ENCODE results near the gene KRTAP12-1. TPM values are rescaled to one million over a fixed set of nuclear protein-coding genes. Genes with fewer than 3 reads are reported as not detected.
A peak's percentile ranks its signal among the peaks of the same experiment; 100 is the strongest.
"Not testable (repeated sequence)": the region's sequence is repeated elsewhere in the genome, so short reads cannot be mapped to it uniquely, and the experiment has no call there.

The KRTAP12-1 gene
- total RNA-seq, 1 experiment from 2014 or later = 0.63 TPM

DNA sequence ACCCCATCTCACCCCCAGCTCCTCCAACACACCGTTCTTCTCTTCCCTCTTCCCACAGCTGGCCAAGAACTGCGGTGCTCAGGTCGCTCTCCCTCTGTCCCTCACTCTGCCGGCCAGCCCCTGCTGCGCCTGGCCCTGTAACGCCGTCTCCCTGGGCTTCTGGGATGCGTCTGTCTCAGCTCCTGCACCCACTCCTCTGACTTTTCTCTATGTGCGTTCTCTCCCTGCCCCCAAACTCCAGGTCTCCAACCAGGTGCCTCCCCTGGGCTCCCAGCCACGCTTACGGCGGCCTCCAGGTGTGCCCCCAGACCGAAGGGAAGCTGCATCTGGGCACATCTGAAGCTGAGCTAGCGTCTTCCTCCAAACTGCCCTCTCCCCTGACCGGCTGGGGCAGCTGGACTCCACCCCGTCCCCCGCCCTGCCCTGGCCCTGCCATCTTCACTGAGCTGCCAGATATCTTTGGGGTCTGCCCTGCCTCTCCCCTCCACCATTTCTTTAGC is 17.6 kb upstream of the KRTAP12-1 start (continued):
- TF ChIP-seq MYBL2 (CRISPR knock-in tag; IDR thresholded peaks at IDR 0.05) (no peak), ZNF416 (CRISPR knock-in tag; IDR thresholded peaks at IDR 0.05) (no peak)
- TF ChIP-seq, protein P1, sequence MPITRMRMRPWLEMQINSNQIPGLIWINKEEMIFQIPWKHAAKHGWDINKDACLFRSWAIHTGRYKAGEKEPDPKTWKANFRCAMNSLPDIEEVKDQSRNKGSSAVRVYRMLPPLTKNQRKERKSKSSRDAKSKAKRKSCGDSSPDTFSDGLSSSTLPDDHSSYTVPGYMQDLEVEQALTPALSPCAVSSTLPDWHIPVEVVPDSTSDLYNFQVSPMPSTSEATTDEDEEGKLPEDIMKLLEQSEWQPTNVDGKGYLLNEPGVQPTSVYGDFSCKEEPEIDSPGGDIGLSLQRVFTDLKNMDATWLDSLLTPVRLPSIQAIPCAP (CRISPR knock-in tag; IDR thresholded peaks at IDR 0.05) = no peak

DNA sequence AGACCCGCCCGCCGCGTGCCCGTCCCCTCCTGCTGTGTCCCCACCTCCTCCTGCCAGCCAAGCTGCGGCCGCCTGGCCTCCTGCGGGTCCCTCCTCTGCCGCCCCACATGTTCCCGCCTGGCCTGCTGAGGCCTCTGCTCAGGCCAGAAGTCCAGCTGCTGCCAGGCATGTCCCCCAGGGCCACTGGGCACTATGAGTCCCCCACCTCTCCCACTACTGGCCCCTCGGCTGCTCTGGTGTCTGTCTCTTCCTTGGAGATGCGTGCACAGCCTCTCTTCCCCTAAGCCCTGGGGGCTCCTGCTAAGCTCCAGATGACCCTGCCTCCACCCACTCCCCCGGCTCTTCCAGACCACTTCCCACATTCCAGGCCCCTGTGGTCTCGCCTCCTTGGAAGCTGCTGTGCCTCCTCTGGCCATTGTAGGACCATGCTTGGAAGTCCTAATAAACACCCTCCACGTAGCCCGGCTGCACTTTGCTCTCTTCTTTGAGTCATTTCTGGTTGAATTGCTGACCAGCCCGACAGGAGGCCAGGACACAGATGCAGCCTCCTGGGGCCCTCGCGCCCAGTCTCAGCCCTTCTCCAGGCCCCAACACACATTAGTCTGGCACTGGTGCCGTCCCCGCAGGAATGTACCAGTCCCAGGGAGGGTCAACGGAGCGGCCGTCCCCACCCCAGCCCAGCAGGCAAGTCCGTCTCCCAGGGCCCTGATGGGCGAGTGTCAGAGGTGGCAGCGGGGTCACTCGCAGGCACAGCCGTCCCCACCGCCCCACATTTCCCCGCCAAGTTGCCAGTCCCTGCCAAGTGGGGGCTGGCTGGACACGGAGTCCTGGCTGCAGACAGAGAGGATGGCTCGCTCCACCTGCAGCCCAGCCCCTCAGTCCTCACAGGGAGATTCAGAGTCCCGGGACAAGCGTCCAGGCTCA is 16.1 kb upstream of the KRTAP12-1 start:
- CTCF ChIA-PET = interaction anchor here (0.6 to 2.2 kb wide), 5 partner anchors 8 to 441 kb away, joined by 3 to 11 read pairs (median 3); partner anchors contain the start of gene TSPEAR
- DNase-seq (ENCODE audit: low spot score) = no peak
- TF ChIP-seq, protein P2, sequence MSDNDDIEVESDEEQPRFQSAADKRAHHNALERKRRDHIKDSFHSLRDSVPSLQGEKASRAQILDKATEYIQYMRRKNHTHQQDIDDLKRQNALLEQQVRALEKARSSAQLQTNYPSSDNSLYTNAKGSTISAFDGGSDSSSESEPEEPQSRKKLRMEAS (CRISPR knock-in tag; IDR thresholded peaks at IDR 0.05) = no peak

DNA sequence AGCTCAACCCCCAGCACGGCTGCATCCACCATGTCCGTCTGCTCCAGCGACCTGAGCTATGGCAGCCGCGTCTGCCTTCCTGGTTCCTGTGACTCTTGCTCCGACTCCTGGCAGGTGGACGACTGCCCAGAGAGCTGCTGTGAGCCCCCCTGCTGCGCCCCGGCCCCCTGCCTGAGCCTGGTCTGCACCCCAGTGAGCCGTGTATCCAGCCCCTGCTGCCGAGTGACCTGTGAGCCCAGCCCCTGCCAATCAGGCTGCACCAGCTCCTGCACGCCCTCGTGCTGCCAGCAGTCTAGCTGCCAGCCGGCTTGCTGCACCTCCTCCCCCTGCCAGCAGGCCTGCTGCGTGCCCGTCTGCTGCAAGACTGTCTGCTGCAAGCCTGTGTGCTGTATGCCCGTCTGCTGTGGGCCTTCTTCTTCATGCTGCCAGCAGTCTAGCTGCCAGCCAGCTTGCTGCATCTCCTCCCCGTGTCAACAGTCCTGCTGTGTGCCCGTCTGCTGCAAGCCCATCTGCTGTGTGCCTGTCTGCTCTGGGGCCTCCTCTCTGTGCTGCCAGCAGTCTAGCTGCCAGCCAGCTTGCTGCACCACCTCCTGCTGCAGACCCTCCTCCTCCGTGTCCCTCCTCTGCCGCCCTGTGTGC is 15.3 kb upstream of the KRTAP12-1 start, which contains the start of gene KRTAP10-12:
KRTAP10-12 (plus strand) TSS at position 1 of the 639 bp plus-strand sequence; CDS start at position 31, 30 bp downstream.
- DNase-seq (ENCODE audit: low spot score); ATAC-seq; H3K4me3 Mint-ChIP-seq; H3K27me3 Mint-ChIP-seq (ENCODE audit: low read depth): not testable (repeated sequence)
- Mint-ChIP-seq H3K4me1 (peaks cover 68% of the 10 kb centered on the region), H3K36me3 (peaks cover 19% of the 10 kb centered on the region), H3K9me3 (peaks cover 20% of the 10 kb centered on the region), H3K27ac (peak within 1 kb of the TSS; percentile 27; the same call in 1 of the 2 replicates)
- POLR2A ChIA-PET = interaction anchor here (1.2 kb wide), 1 partner anchor 96 kb away, joined by 3 read pairs; no protein-coding TSS in a partner anchor
- CTCF ChIA-PET = interaction anchor here (0.7 to 2.2 kb wide), 5 partner anchors 9 to 122 kb away, joined by 3 to 11 read pairs (median 3); partner anchors contain the start of gene TSPEAR
- TF ChIP-seq ZNF121 (CRISPR knock-in tag; IDR thresholded peaks at IDR 0.05) = peak; percentile 59; the same call in 1 of the 2 replicates

More for the DNA sequence above, 16.1 kb upstream of the KRTAP12-1 start:
- peak; percentile 66 for ATAC-seq
- Mint-ChIP-seq H3K9me3 (peaks cover 12% of the 10 kb centered on the region), H3K36me3 (peaks cover 12% of the 10 kb centered on the region), H3K4me3 (no peak overlapping the region), H3K27me3 (ENCODE audit: low read depth) (peaks cover 4% of the 10 kb centered on the region), H3K4me1 (peaks cover 76% of the 10 kb centered on the region), H3K27ac (peak overlapping the region; percentile 27; the same call in 1 of the 2 replicates)
- POLR2A ChIA-PET = interaction anchor here (1.2 kb wide), 1 partner anchor 96 kb away, joined by 3 read pairs; no protein-coding TSS in a partner anchor

DNA sequence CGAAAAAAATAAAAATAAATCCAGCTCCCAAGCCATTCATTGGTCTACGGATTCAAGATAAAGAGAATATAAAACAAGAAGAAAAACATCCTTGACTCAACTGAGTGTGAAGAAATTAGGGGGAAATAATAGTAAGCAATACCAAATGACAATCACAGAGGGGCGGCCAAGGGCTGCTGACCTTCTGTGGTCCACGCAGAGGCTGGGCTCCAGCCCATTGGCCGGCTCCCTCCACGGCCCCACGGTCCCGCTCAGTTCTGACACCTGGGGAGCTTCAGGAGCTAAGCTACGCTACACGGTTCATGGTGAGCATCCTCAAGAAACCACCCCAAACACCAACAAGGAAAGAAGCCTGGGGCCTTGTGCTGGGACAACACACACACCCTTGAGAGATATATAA is 14.6 kb upstream of the KRTAP12-1 start:
- peaks cover 62% of the 10 kb centered on the region for H3K4me1 Mint-ChIP-seq
- ATAC-seq = peak; percentile 8; the same call in 1 of the 2 replicates
- peaks cover 20% of the 10 kb centered on the region for H3K36me3 Mint-ChIP-seq
- H3K27ac Mint-ChIP-seq = peak overlapping the region; percentile 13; the same call in 1 of the 2 replicates
- TF ChIP-seq, protein P3, sequence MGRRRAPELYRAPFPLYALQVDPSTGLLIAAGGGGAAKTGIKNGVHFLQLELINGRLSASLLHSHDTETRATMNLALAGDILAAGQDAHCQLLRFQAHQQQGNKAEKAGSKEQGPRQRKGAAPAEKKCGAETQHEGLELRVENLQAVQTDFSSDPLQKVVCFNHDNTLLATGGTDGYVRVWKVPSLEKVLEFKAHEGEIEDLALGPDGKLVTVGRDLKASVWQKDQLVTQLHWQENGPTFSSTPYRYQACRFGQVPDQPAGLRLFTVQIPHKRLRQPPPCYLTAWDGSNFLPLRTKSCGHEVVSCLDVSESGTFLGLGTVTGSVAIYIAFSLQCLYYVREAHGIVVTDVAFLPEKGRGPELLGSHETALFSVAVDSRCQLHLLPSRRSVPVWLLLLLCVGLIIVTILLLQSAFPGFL (CRISPR knock-in tag; IDR thresholded peaks at IDR 0.05; ENCODE audit: borderline replicate concordance) = no peak
- TF ChIP-seq TCF7 (CRISPR knock-in tag; IDR thresholded peaks at IDR 0.05; ENCODE audit: low read depth) = no peak
- no peak for TF ChIP-seq GRHL2 (CRISPR knock-in tag; IDR thresholded peaks at IDR 0.05; ENCODE audit: insufficient replicate concordance, severe bottlenecking)
- TF ChIP-seq NFYB (CRISPR knock-in tag; conservative IDR thresholded peaks at IDR 0.05; ENCODE audit: low read depth) = no peak
- TF ChIP-seq CREM (CRISPR knock-in tag; IDR thresholded peaks at IDR 0.05) = no peak
- TF ChIP-seq TP53 (CRISPR knock-in tag; IDR thresholded peaks at IDR 0.05) = no peak
- no peak for TF ChIP-seq ELF4 (CRISPR knock-in tag; IDR thresholded peaks at IDR 0.05; ENCODE audit: low read depth)
- no peak for TF ChIP-seq ZNF396 (CRISPR knock-in tag; IDR thresholded peaks at IDR 0.05; ENCODE audit: borderline replicate concordance)
- no peak for TF ChIP-seq ATF1 (CRISPR knock-in tag; IDR thresholded peaks at IDR 0.05)
- TF ChIP-seq, protein P4, sequence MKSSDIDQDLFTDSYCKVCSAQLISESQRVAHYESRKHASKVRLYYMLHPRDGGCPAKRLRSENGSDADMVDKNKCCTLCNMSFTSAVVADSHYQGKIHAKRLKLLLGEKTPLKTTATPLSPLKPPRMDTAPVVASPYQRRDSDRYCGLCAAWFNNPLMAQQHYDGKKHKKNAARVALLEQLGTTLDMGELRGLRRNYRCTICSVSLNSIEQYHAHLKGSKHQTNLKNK (CRISPR knock-in tag; IDR thresholded peaks at IDR 0.05) = no peak
- TF ChIP-seq NFATC4 (CRISPR knock-in tag; IDR thresholded peaks at IDR 0.05) = no peak
- TF ChIP-seq PRRX2 (CRISPR knock-in tag; IDR thresholded peaks at IDR 0.05) = no peak
- ChIA-PET CTCF (interaction anchor here (1.0 to 2.2 kb wide), 3 partner anchors 10 to 97 kb away, joined by 3 to 11 read pairs (median 6); no protein-coding TSS in a partner anchor), POLR2A (interaction anchor here (1.2 to 1.4 kb wide), 2 partner anchors 10 to 97 kb away, joined by 3 read pairs; no protein-coding TSS in a partner anchor)
- no peak overlapping the region; the same call in 1 of the 2 replicates for H3K4me3 Mint-ChIP-seq
- H3K27me3 Mint-ChIP-seq (ENCODE audit: low read depth) = peaks cover 4% of the 10 kb centered on the region
- no peak for DNase-seq (ENCODE audit: low spot score)
- H3K9me3 Mint-ChIP-seq = peaks cover 22% of the 10 kb centered on the region
